ENCODE data around the gene ANKRD17. TPM values are rescaled to one million over a fixed set of nuclear protein-coding genes. Genes with fewer than 3 reads are reported as not detected.

Gene ANKRD17
- total and polyA plus RNA-seq, 2 donors (not counting 3 experiments of a cell fraction or from before 2014, with no cell fraction given): 33.3 to 64.4 TPM

- FAIRE-seq: peak; percentile 90
- H3K9me3 ChIP-seq (replicated peaks; ENCODE audit: control insufficient read depth, insufficient read depth, low read length): no peaks in the 10 kb centered on the region
- H3K4me1 ChIP-seq (ENCODE audit: control insufficient read depth, extremely low read depth, insufficient read depth, low read length): peaks cover 15% of the 10 kb centered on the region
- intact Hi-C loops (cut with micrococcal nuclease) (loop anchor here (1.0 to 2.0 kb wide), 2 partner anchors 95 to 188 kb away; no protein-coding TSS in a partner anchor), dilution Hi-C loops (cut with MboI; ENCODE audit: extremely low pct_ligation_motif_present, low sequenced_read_pairs) (no loop called here)
- H3K9me1 ChIP-seq (replicated peaks; ENCODE audit: control insufficient read depth, extremely low read depth, insufficient read depth, low read length): no peaks in the 10 kb centered on the region
- H3K27ac ChIP-seq (ENCODE audit: insufficient read depth, low read depth, low read length): peak within 1 kb of the TSS; percentile 90
- no TSS peak for BruUV-seq (replicated peaks)
- H2AFZ ChIP-seq (ENCODE audit: low read depth, low read length): peak within 1 kb of the TSS; percentile 74
- H3K27me3 ChIP-seq (ENCODE audit: control insufficient read depth in 2 of 2, insufficient read depth in 2 of 2, low read length in 2 of 2): no peaks in the 10 kb centered on the region
- H3K4me3 ChIP-seq (replicated peaks in 1 of 3; ENCODE audit: insufficient read depth in 1 of 3, low read depth in 1 of 3, low read length in 3 of 3): peak within 1 kb of the TSS; percentile 34 to 87 (median 67)
- H4K20me1 ChIP-seq (replicated peaks; ENCODE audit: control insufficient read depth, extremely low read depth, insufficient read depth, low read length): no peaks in the 10 kb centered on the region
- peaks cover 0 to 9% of the 10 kb centered on the region in 2 experiments for H3K36me3 ChIP-seq (ENCODE audit: control insufficient read depth in 2 of 2, extremely low read depth in 1 of 2, insufficient read depth in 2 of 2, low read length in 2 of 2)
- H3K9ac ChIP-seq (replicated peaks; ENCODE audit: extremely low read depth, insufficient read depth, low read length): peak within 1 kb of the TSS; percentile 88
- ChIA-PET POLR2A (interaction anchor here (0.8 kb wide), 1 partner anchor 188 kb away, joined by 4 read pairs; no protein-coding TSS in a partner anchor), CTCF (interaction anchor here (1.0 kb wide), 2 partner anchors 186 to 188 kb away, joined by 3 to 8 read pairs; no protein-coding TSS in a partner anchor)
- DNase-seq (ENCODE audit: low read depth, low spot score): peak; percentile 99
- H3K79me2 ChIP-seq (ENCODE audit: control insufficient read depth, insufficient read depth, low read length): peaks cover 8% of the 10 kb centered on the region
- peak within 1 kb of the TSS; percentile 99 for H3K4me2 ChIP-seq (ENCODE audit: insufficient read depth, low read length)
- TF ChIP-seq MYC (IDR thresholded peaks at IDR 0.05; ENCODE audit: low read depth, low read length) (peak; percentile 79), FOS (IDR thresholded peaks at IDR 0.05; ENCODE audit: borderline replicate concordance, insufficient read depth, low read length) (no peak), JUN (IDR thresholded peaks at IDR 0.05; ENCODE audit: borderline replicate concordance, insufficient read depth, insufficient read length, low read depth) (peak; percentile 31), CTCF (IDR thresholded peaks at IDR 0.05; ENCODE audit: extremely low read depth in 1 of 2, insufficient read depth in 1 of 2, low read depth in 1 of 2, low read length in 2 of 2) (no peak), EZH2 (IDR thresholded peaks at IDR 0.05; ENCODE audit: borderline replicate concordance, low read depth, low read length, severe bottlenecking) (no peak), GATA2 (IDR thresholded peaks at IDR 0.05; ENCODE audit: insufficient read depth, insufficient read length, low read depth, low read length) (no peak), MAX (IDR thresholded peaks at IDR 0.05; ENCODE audit: insufficient read depth, insufficient read length) (peak; percentile 79), POLR2AphosphoS5 (IDR thresholded peaks at IDR 0.05; ENCODE audit: insufficient read depth, low read depth, low read length) (peak; percentile 97), POLR2A (IDR thresholded peaks at IDR 0.05; ENCODE audit: low read depth, low read length) (peak; percentile 92)
These were observed 189.1 kb downstream of the ANKRD17 start, which contains the start of gene COX18 for GRCh38 chr4:73069338-73070073. Gene COX18, minus strand, starts transcription at chr4:73069716. Its CDS starts 67 bp downstream, at chr4:73069649.
